Ureter (tissue), 1 donor: ENCODE measurements around the gene TMEM100. TPM values are rescaled to one million over a fixed set of nuclear protein-coding genes. Genes with fewer than 3 reads are reported as not detected.

Source experiments
- DNase-seq: peaks from one replicate; pipeline ENCODE4 v3.0.0-alpha.2; 2020; ENCODE audit warnings: low spot score
- total RNA-seq: library from RNA; stranded (reverse); gene quantifications from one replicate; pipeline ENCODE4 v1.2.4, GENCODE V29; 2023
- donor health status: DM: yes; HTN: yes; CAD: no.

TMEM100 gene
- total RNA-seq, 1 donor from 2014 or later = 8.4 TPM

DNA sequence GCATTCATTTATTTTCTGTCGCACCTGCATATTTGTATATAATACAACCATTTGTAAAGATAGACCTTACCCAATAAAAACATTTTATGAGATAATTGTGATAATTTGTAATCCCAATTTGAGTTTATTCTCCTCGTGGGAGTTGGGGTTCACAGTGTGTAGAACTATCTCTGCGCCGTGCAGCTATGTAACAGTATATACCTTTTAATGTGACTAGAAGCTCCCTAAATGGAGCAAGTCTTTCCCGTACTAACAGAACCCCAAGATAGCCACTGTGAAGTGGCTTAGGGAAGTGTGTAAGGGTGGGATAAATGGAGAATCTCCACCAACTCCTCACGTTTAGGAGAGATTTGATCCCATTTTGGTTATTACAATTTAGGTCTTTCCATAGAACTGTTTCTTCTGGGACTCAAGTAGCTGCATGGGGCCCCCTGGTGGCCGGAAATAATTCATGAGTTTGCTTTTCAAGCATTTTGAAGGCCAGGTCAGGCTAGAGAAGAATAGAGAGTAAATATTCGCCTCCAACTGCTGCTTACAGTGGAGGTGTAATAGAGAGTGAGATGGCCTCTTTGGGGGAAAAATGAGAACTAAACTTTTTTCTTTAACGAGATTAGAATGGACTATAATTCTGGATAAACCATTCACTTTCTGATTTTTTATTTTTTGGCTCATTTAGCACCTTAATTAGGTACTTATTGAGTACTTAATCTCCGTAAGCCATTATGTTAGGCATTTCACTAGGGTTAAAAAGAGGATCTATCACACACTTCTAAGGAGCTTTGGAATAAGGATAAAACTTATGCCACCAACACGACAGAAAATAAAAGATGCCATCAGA lies 4.5 kb downstream of the TMEM100 start:
- DNase-seq = peak; percentile 86

DNA sequence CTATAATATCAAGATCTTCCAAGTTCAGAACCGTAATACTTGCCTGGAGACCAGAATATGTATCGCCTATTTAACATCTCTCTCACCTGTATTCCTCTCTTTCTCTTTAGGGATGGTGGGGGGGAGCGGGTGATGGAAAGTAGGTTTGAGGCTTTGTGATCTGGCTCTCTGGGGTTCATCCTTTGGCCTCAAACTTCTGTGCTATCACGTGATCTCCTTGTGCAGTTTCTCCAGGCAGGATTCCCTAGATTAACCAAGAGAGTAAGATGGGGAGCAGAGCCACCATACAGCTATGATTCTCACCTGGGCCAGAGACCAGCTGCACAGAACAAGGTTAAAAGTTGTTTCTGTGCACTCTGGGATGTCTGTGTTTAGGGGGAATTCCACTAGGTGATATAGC lies 5.2 kb downstream of the TMEM100 start:
- no peak for DNase-seq

GRCh38 chr17:55710829-55711496 lies 11.7 kb downstream of the TMEM100 start:
- no peak for DNase-seq

DNA sequence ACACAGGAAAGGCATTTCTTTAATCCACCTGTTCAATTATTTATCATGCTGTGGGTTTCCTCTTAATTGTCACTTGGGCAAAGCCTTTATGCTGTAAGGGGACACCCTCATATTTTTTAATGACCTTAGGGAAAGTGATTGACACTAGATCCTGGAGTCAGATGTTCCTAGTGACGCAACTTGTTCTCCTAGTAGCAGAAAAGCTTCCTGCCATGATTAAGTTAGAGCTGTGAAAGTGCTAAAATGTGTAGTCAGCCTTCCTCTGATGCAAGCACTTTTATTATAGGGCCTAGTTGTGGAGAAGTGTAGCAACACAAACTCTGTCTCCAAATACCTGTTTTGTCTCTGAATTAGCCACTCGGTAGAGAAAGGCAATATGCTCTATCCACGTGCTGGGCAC lies 12.3 kb downstream of the TMEM100 start:
- DNase-seq = no peak

DNA sequence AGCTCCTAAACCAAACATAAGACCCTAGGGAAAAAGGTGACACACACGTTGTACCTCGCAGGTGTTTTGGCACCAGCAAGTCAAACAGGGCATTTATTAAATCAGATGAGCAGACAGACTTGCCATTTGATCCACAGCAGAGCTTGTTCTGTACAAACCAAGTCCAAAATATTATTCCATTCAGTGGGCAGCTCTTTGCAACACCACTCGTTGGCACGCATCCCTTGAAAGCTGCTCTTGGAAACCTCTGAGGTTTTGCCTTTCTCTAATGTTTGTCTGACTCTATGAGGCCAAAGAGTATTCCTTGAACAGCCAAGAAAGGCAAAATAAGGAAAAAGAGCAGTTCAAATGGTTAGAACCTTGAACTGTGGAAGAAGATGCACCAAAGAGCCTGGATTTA lies 12.7 kb downstream of the TMEM100 start:
- DNase-seq = no peak

GRCh38 chr17:55709440-55709839 lies 13.2 kb downstream of the TMEM100 start:
- no peak for DNase-seq

GRCh38 chr17:55708175-55708974 lies 14.3 kb downstream of the TMEM100 start:
- no peak for DNase-seq

GRCh38 chr17:55706808-55707773 lies 15.6 kb downstream of the TMEM100 start:
- DNase-seq = no peak

GRCh38 chr17:55705847-55706246 lies 16.8 kb downstream of the TMEM100 start:
- no peak for DNase-seq

GRCh38 chr17:55704401-55704800 lies 18.3 kb downstream of the TMEM100 start:
- no peak for DNase-seq

GRCh38 chr17:55702150-55702549 lies 20.5 kb downstream of the TMEM100 start:
- DNase-seq = no peak

GRCh38 chr17:55699181-55699860 lies 23.3 kb downstream of the TMEM100 start:
- DNase-seq = no peak

DNA sequence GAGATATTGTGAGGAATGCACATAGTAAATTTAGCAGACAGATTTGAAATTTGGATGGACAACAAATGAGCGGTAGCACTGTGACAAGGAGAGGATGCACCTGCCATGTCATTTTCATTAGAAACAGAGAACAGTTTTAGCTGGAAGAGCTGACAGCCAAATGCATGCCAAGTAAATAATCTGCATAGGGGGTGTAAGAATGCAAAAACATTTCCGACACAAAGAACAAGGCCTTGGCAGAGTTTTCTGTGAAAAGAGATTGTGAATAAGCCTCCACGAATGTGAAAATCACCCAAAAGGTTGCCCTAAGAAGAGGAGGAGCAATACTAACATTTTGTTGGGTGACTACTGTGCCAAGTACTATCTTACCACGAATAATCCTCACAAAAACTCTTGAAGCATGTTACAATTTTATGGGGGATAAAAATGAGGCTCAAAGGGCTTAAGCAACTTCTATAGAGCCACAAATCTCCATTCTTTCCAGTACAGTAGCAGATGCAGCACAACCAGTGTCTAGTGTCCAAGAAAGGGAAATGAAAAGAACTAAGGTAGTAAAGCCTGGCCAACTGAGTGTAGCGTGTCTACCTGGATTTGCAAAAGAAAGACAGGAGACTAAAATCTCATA lies 28.3 kb downstream of the TMEM100 start:
- DNase-seq = no peak

GRCh38 chr17:55693254-55694216 lies 29.1 kb downstream of the TMEM100 start:
- peak; percentile 52 for DNase-seq

GRCh38 chr17:55692276-55692675 lies 30.4 kb downstream of the TMEM100 start:
- no peak for DNase-seq

DNA sequence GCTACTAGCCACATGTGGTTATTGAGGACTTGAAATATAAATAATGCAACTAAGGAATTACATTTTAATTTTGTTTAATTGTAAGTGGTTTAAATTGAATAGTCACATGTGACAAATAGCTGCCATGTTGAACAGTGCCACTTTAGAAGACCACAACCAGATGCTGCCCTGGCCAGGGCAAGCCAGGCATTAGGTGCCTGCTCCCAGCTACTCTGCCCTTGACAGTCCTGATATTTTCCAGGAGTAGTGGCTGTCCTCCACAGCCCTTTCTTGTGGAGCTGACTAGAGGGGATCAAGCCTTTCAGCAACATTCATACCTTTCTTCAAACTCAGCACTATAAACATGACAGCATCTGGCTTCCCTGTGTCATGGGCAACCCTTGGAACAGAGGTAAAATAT lies 31.0 kb downstream of the TMEM100 start:
- no peak for DNase-seq

GRCh38 chr17:55690105-55690508 lies 32.6 kb downstream of the TMEM100 start:
- DNase-seq = no peak

DNA sequence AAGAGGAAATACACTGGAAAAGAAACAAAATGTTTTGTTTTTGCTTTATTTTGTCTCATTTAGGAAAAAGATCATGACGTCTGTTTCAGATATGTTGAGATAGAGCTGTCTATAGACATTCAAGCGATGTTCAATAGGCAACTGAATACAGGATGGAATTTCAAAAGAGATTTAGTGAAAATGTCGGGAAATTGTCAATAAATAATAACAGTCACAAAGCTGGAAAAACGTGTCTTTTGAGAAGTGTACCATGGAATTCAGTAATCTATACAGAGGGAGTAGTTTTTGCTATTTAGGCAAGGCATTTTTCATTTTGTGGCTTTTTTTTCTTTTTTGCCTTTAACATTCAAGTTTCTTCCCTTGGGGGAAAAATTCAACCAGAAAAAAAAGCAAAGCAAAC lies 33.0 kb downstream of the TMEM100 start:
- DNase-seq = no peak

DNA sequence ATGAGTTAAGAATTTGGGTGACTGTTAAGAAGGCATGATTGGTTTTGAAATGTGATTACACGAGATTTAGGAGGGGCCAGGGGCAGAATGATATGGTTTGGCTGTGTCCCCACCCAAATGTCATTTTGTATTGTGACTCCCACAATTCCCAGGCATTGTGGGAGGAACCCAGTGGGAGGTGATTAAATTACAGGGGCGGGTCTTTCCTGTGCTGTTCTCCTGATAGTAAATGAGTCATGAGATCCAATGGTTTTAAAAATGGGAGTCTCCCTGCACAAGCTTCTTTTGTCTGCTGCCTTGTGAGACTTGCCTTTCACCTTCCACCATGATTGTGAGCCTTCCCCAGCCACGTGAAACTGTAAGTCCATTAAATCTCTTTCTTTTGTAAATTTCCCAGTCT lies 34.6 kb downstream of the TMEM100 start:
- DNase-seq = no peak
